Left hindlimb (tissue), 1 donor: ENCODE measurements around the gene REX1BD.

Experiments used
- DNase-seq: peaks from one replicate; pipeline ENCODE4 v3.0.0-alpha.2; 2018

The REX1BD gene

DNA sequence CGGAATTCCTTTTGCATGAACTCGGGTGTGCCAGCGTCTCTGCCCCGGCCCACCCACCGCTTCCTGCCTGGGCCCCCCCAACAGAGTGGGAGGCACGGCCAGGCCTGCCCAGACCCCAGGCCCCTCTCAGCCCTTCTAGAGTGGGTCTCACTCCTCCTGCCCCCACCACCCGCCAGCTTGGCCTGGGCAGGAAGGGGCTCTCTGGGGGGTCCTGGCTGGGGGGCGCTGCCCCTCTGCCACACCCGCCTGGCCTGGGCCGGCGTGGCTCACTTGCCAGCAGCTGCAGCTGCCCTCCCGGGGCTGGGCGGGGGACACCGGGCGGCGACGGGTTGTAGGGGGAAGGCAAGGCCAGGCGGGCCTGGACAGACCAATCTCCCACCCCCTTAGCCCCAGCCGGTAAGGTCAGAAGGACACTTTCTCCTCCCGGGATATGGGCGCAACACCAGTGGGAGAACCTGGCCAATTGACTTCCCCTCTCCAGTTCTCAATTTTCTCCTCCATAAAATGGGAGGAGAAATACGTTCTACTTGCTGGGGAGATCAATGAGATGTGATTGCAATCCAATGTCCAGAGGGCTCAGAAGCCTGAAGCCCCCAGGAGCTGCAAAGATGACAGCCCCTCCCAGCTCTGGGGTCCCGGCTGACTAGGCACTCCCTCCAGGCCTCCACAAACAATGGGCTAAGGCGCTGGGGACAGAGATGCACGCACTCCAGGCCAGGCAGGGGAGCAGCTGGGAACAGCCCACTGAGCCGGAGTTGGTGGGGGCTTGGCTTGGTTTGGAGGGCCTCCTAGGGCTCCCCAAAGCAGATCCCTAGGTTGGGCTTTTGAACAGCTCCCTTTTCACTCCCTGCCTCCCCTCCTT is 15.6 kb downstream of the REX1BD start:
- DNase-seq, result no peak

DNA sequence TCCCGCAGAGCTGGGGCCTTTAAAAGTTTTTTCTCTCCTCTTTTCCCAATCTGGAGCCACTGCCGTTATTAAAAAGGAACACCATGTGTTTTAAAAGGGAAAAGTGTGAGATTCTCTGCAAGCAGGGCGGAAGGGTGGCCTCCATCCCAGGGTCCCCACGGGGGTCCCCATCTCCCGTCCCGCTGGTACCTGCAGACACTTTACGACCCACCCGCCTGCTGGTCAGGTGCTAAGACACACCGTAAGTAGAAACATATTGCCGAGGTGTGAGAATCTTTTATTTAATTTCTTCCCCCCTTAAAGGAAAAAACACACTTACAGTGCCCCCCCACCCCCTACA is 16.2 kb downstream of the REX1BD start:
- DNase-seq, result no peak

DNA sequence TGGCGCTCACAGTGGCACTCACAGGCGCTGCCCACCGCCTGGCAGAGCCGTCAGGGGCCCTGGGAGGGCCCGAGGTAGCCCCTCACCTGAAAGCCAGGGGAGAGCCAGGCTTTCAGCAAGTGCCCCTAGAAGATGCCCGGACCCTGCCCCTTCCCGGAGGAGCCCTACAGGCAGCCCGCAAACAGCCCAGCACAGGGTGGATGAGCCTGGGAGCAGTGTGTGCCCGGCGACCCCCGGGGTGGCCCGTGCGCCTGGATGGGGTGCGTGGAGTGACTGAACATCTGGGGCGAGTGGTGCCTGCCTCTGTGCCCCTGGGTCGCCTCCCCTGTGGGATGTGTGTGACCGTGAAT is 16.6 kb downstream of the REX1BD start:
- no peak for DNase-seq

- DNase-seq, result no peak
Measured at GRCh38 chr19:18605546-18606280, 17.1 kb downstream of the REX1BD start.

GRCh38 chr19:18606281-18607225 is 18.0 kb downstream of the REX1BD start, which contains the start of gene CRLF1:
Gene CRLF1 (minus strand): TSS chr19:18606799. CDS start chr19:18606656, 143 bp downstream.
- no peak for DNase-seq

GRCh38 chr19:18607226-18608101 is 18.9 kb downstream of the REX1BD start:
- DNase-seq, result no peak

- no peak for DNase-seq
Measured at GRCh38 chr19:18608102-18608804, 19.7 kb downstream of the REX1BD start.

- DNase-seq, result no peak
Measured at GRCh38 chr19:18608805-18609716, 20.5 kb downstream of the REX1BD start.

DNA sequence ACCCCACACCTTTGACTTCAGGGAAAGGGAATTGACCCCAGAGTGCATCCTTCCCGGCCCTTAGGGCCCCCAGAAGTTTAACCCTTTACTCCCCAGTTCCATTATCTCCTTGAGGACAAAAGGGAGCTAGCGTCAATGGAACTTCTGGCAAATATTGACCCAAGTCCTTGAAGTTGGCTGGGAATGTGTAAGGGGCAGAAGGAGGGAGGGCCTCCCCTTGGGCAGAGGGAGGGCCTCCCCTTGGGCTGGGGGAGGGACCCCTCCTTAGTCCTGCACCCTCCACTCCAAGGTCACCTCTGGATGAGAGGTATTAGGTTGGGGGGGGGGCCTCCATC is 21.1 kb downstream of the REX1BD start:
- DNase-seq, result no peak

- no peak for DNase-seq
Measured at GRCh38 chr19:18610245-18610555, 21.6 kb downstream of the REX1BD start.

GRCh38 chr19:18610556-18611326 is 22.1 kb downstream of the REX1BD start:
- no peak for DNase-seq

GRCh38 chr19:18611327-18612050 is 22.9 kb downstream of the REX1BD start:
- no peak for DNase-seq

DNA sequence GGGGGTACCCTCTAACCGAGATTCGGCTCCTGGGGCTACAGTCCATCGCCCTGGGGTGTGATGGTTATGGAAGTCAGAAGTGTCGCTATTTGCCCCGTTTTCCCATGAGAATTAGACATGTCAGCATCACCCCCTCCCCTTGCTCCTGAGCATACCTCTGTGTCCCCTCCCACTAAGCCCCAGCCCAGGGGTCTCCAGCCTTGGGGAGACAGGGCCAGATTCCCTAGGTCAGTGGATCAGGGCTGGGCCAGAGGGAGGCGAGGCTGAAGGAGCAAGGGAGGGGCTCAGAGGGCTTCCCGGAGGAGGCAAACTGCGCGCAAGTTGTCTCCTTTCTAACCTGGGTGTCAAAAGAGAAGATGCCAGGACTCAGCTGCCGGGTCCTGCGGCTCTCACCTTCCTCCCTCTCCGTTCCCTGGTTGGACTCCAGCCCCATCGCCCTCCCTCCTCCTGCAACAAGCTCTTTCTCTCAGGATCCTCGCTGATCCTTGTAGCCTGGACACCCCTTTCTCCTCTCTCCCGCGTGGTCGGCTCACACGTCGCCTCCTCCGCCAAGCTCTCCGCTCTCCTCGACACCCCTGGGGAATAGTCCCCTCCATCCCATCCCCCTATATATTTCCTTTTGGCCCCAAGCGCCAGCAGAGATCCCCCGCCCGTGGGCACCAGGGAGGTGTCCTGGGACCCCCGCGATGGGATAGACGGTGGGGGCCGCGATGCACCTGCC is 23.6 kb downstream of the REX1BD start:
- no peak for DNase-seq

GRCh38 chr19:18612772-18613588 is 24.4 kb downstream of the REX1BD start, which contains the start of gene TMEM59L:
Gene TMEM59L (plus strand): TSS chr19:18612870. CDS start chr19:18612959, 89 bp downstream.
- DNase-seq, result no peak

DNA sequence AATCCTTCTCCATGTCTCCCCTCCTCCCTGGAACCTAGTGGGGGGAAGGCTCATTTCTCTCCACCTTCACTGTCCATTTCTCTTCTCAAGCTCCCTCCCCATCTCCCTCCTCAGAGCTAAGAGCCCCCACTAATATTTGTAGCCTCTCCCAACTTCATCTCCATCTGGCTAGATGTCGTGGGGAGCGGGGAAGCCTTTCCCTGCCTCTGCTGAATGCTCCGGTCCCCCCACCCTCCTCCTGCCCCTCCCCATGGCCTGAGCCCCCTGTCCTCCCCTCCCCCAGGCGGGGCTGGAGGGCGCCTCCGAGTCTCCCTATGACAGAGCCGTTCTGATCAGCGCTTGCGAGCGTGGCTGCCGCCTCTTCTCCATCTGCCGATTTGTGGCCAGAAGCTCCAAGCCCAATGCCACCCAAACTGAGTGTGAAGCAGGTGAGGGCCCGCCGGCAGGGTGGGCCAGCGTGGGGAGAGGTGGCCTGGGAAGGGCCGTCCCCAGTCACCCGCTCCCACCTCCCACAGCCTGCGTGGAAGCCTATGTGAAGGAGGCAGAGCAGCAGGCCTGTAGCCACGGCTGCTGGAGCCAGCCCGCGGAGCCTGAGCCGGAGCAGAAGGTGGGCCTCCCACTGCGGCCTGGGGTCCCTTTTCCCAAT is 25.1 kb downstream of the REX1BD start:
- DNase-seq, result no peak

- no peak for DNase-seq
Measured at GRCh38 chr19:18616023-18616422, 27.4 kb downstream of the REX1BD start.

- no peak for DNase-seq
Measured at GRCh38 chr19:18617562-18617961, 29.0 kb downstream of the REX1BD start.
